A673 (cell line): ENCODE data around the gene ULK4.

ENCODE experiments used
- CTCF ChIP-seq: fragments of 300-800, 200-600 bp; sonication (generic); conservative IDR thresholded peaks from 2 replicates; pipeline ENCODE4 v1.5.1; 2017; ENCODE audit warnings: low read depth, mild to moderate bottlenecking, antibody characterized with exemption, low read length, moderate library complexity, mixed read lengths
- EZH2 ChIP-seq: fragments of 200-600 bp; sonication (generic); IDR thresholded peaks from 2 replicates; pipeline ENCODE4 v1.6.1; 2017; ENCODE audit warnings: borderline replicate concordance, low read depth, mild to moderate bottlenecking, mixed read lengths, antibody characterized with exemption, low read length; ENCODE audit not compliant: poor library complexity, severe bottlenecking

DNA sequence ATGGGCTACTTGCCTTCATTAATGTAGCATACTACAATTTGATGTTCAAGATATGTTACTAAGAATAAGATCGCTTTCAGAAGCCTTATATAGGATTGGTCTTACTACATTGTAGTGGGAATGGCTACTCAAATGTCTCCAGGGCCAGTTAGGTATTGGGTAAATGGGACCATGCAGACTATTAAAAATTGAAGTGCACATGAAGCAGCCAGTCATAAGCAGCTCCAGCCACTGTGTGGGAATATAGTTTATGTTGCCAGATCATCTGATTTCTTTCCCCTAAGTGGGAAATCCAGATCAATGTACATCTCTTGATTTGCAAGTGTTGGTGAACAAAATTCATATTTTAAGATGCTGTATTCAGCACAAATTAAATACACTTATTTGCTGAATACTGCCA is 757.5 kb downstream of the ULK4 start:
- TF ChIP-seq CTCF (no peak), EZH2 (no peak)
